OCI-LY1 (cell line): ENCODE results near the gene AMIGO2.

Source experiments
- H2AFZ ChIP-seq: fragments of 200-600 bp; sonication (generic), shearing (Covaris generic); 2 replicates; pipeline ENCODE4 v1.6.0; 2014; ENCODE audit warnings: antibody characterized with exemption, mild to moderate bottlenecking, low read length
- H3F3A ChIP-seq: fragments of 200-600 bp; sonication (generic), shearing (Covaris generic); 2 replicates; pipeline ENCODE4 v1.6.0; 2014; ENCODE audit warnings: mild to moderate bottlenecking, antibody characterized with exemption, low read length, moderate library complexity; ENCODE audit not compliant: insufficient read depth
- H3K27ac ChIP-seq: fragments of 200-600 bp; sonication (generic); 2 replicates; pipeline ENCODE4 v1.5.1; 2014; ENCODE audit warnings: low read length, mixed run types, mild to moderate bottlenecking, low read depth; ENCODE audit not compliant: poor library complexity, severe bottlenecking
- H3K27me3 ChIP-seq: fragments of 200-600 bp; sonication (generic); 2 replicates; pipeline ENCODE4 v1.6.0; 2014; ENCODE audit warnings: antibody characterized with exemption, mild to moderate bottlenecking, low read length, moderate library complexity; ENCODE audit not compliant: insufficient read depth
- H3K36me3 ChIP-seq: fragments of 200-600 bp; sonication (generic); 2 replicates; pipeline ENCODE4 v1.6.1; 2014; ENCODE audit warnings: mild to moderate bottlenecking, antibody characterized with exemption, low read length, moderate library complexity, mixed read lengths; ENCODE audit not compliant: insufficient read depth
- H3K4me1 ChIP-seq: fragments of 200-600 bp; sonication (generic); 2 replicates; pipeline ENCODE4 v1.5.1; 2014; ENCODE audit warnings: mild to moderate bottlenecking, low read length, moderate library complexity; ENCODE audit not compliant: insufficient read depth, severe bottlenecking
- H3K4me2 ChIP-seq: fragments of 200-600 bp; sonication (generic), shearing (Covaris generic); 2 replicates; pipeline ENCODE4 v1.6.1; 2014; ENCODE audit warnings: low read length
- H3K4me3 ChIP-seq: fragments of 200-600 bp; sonication (generic); 2 replicates; pipeline ENCODE4 v1.5.1; 2014; ENCODE audit warnings: low read length, low read depth, mild to moderate bottlenecking, mixed read lengths; ENCODE audit not compliant: poor library complexity, severe bottlenecking
- H3K79me2 ChIP-seq: fragments of 200-600 bp; shearing (Covaris generic); 2 replicates; pipeline ENCODE4 v1.6.1; 2016; ENCODE audit warnings: mixed run types, low read length, mixed read lengths; ENCODE audit not compliant: insufficient read depth
- H3K9ac ChIP-seq: fragments of 200-600 bp; sonication (generic), shearing (Covaris generic); 2 replicates; pipeline ENCODE4 v1.6.1; 2014; ENCODE audit warnings: mild to moderate bottlenecking, low read length, mixed read lengths
- H3K9me2 ChIP-seq: fragments of 200-600 bp; sonication (generic), shearing (Covaris generic); 2 replicates; pipeline ENCODE4 v1.6.1; 2014; ENCODE audit warnings: low read depth, mild to moderate bottlenecking, low read length, mixed read lengths
- H3K9me3 ChIP-seq: fragments of 200-600 bp; shearing (Covaris generic); 2 replicates; pipeline ENCODE4 v1.6.1; 2014; ENCODE audit warnings: low read length, mixed read lengths
- H4K20me1 ChIP-seq: fragments of 200-600 bp; sonication (generic), shearing (Covaris generic); 2 replicates; pipeline ENCODE4 v1.6.0; 2016; ENCODE audit warnings: mild to moderate bottlenecking, low read length; ENCODE audit not compliant: insufficient read depth
- CTCF ChIP-seq: fragments of 200-600 bp; sonication (generic), shearing (Covaris generic); IDR thresholded peaks from 2 replicates; pipeline ENCODE4 v1.5.1; 2017; ENCODE audit warnings: mild to moderate bottlenecking, antibody characterized with exemption, low read length, moderate library complexity, mixed read lengths
- EZH2 ChIP-seq: fragments of 200-600 bp; sonication (generic), shearing (Covaris generic); IDR thresholded peaks from 2 replicates; pipeline ENCODE4 v1.8.0; 2017; ENCODE audit warnings: borderline replicate concordance, mixed run types, mild to moderate bottlenecking, antibody characterized with exemption, low read length, moderate library complexity, mixed read lengths

Gene AMIGO2

DNA sequence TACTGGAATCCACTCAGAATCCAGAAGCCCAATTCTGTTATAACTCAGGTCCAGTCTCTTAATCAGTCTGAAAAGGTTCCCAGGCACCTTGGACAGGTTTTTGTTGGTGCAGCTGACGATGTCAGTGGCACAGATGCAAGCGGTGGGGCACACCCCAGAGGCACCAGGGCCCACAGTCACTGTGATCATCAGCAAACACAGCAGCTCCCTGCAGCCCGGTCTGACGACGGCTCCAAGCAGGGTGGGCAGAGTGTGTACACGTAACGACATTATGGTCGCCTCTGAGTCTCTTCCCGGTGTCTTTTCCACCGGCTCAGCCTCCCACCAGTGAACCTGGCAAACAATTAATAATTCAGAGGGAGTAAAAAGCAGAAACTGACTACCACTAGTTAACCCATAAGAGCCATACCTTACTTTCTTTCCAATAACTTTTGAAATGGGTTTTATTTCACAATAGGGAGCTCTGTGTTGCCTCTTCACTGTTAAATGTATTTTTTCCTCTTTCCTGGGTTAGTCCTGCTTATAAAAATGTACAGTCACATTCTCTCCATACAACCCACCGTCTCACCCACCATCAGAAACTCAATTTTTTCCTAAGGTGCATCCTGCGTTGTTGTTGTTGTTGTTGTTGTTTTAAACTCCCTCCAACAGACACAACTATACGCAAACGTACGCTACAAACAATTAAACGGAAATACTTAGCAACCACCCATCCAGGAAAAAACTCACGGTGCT lies 859 bp downstream of the AMIGO2 start:
- TF ChIP-seq EZH2 (no peak), CTCF (no peak)
- H3K4me3 ChIP-seq, result peak overlapping the region; percentile 82

DNA sequence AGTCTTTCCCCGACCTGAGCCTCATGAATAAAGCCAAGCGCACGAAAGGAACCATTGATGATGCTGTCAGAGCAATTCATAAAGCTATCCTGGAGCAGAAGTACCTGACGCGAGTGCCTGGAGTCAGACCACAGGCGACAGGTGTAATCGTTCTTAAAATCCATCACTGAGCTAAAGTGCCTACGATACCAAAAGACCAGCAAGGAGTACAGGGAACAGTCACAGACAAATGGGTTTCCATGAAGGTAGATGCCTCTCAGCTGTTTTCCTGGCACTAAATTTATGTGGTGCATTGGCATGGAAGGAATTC lies 1.7 kb downstream of the AMIGO2 start:
- Histone ChIP-seq H3K4me1 (peaks cover 58% of the 10 kb centered on the region), H3K9me2 (no peaks in the 10 kb centered on the region), H3K4me3 (peak overlapping the region; percentile 82), H3K9ac (peak overlapping the region; percentile 75; the same call in 1 of the 2 replicates), H3K27me3 (no peaks in the 10 kb centered on the region), H2AFZ (no peak overlapping the region), H3K4me2 (peak overlapping the region; percentile 95), H3K36me3 (0 out of 2 replicates have a peak, but pooled peaks cover 6% of the 10 kb centered on the region), H4K20me1 (no peaks in the 10 kb centered on the region), H3F3A (peaks cover 9% of the 10 kb centered on the region), H3K79me2 (no peaks in the 10 kb centered on the region), H3K9me3 (no peaks in the 10 kb centered on the region), H3K27ac (no peak overlapping the region)
- no peak for TF ChIP-seq CTCF
- TF ChIP-seq EZH2, result no peak

More for the DNA sequence above, 859 bp downstream of the AMIGO2 start:
- Histone ChIP-seq H3K79me2 (no peaks in the 10 kb centered on the region), H3K36me3 (0 out of 2 replicates have a peak, but pooled peaks cover 6% of the 10 kb centered on the region), H3F3A (peaks cover 9% of the 10 kb centered on the region), H3K27ac (peak overlapping the region; percentile 30), H4K20me1 (no peaks in the 10 kb centered on the region), H3K9me2 (no peaks in the 10 kb centered on the region), H3K4me1 (peaks cover 67% of the 10 kb centered on the region), H3K4me2 (peak overlapping the region; percentile 95), H3K9me3 (no peaks in the 10 kb centered on the region), H3K9ac (peak overlapping the region; percentile 75), H2AFZ (peak overlapping the region; percentile 83; the same call in 1 of the 2 replicates), H3K27me3 (no peaks in the 10 kb centered on the region)

DNA sequence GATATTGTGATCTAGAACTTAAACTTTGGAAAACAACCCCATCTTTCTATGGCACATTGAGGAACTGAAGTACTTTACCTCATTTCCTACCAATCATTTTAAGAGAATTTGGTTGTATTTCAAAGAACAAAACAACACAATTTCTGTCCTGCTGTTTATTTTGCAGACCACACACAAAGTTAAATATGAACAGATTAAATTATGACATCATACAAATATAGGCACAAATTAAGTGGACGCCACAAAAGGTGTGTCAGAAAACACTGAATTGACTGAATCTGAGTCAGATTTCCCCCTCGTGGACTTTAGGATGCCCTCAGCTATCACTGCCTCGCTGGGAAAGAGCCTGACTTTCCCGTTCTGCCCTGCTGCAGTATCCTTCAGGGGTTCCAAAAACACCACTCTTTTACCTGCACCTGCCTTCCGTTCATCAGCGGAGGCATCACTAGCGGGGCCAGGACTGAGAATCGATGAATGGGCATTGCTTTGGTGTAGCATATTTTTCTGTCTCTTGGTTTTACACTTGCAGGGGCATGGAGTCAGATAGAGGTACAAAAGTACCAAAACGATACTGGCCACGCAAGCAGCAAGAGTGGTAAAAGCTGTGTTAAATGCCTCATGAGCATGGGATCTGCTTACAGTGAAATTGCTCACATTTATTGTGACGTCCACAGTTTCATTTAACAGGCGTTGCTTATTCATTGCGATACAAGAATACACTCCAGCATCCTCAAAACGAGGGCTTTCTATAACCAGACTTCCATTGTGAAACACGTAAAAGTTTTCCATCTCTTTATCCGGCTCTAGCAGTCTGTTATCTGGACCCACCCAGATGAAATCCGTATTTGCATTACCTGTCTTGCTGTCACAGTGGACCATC lies 2.3 kb downstream of the AMIGO2 start:
- Histone ChIP-seq H2AFZ (no peak overlapping the region), H3K27me3 (no peaks in the 10 kb centered on the region), H3K4me2 (peak overlapping the region; percentile 95), H3K9me3 (no peaks in the 10 kb centered on the region), H3K9ac (no peak overlapping the region), H3K36me3 (0 out of 2 replicates have a peak, but pooled peaks cover 6% of the 10 kb centered on the region), H3K9me2 (no peaks in the 10 kb centered on the region), H3F3A (peaks cover 9% of the 10 kb centered on the region), H3K79me2 (no peaks in the 10 kb centered on the region), H4K20me1 (no peaks in the 10 kb centered on the region), H3K4me3 (peak overlapping the region; percentile 82), H3K27ac (no peak overlapping the region), H3K4me1 (peaks cover 52% of the 10 kb centered on the region)
- TF ChIP-seq EZH2 (no peak), CTCF (no peak)
